OCI-LY3 (cell line): ENCODE results near the gene ZNF766.

Experiments
- EZH2phosphoT487 ChIP-seq: fragments of 200-600 bp; shearing (Covaris generic); IDR thresholded peaks from 2 replicates; pipeline ENCODE4 v1.6.1; 2018; ENCODE audit warnings: antibody characterized with exemption, mixed run types, low read depth
- TF ChIP-seq, protein P1 (sequence below): fragments of 200-600, 300-600 bp; sonication (generic); IDR thresholded peaks from 2 replicates; pipeline ENCODE4 v1.5.1; 2014; ENCODE audit warnings: antibody characterized with exemption, low read length, low read depth

DNA sequence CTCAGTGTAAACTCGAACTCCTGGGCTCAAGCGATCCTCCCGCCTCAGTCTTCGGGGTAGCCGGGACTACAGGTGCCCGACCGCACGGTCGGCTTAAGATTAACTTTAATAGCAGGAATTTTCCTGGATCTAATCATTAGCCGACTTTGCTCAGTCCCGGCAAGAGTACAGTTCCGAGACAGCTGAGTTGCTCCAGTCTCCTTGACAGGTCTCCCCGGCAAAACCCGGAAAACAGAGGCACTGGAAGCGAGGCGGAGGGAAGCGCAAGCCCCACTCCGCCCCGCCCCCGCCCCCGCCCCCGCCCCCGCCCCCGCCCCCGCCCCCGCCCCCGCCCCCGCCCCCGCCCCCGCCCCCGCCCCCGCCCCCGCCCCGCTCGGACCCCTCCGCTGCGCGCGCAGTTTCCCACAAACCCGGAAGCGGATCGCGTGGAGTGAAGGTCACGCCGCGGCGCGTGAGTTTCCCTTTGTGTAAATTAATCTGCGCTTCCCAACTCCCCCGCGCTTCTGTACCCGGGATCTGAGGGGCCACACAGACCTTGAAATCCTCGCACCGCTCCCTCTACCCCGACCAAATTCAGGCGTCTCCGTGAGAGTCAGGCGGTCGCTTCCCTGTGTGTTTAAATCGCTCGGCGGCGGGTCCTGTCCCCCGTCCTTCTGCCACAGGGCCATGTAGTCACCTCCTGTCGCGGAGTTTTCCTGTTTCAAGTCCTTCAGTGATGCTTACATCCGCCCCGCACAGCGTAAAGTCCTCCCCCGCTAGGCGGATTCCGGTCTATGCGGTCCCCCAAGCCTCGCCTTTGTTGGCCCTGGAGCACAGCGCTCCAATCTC lies 27.6 kb downstream of the ZNF766 start, which contains the start of gene ZNF480:
- TF ChIP-seq, protein P1, sequence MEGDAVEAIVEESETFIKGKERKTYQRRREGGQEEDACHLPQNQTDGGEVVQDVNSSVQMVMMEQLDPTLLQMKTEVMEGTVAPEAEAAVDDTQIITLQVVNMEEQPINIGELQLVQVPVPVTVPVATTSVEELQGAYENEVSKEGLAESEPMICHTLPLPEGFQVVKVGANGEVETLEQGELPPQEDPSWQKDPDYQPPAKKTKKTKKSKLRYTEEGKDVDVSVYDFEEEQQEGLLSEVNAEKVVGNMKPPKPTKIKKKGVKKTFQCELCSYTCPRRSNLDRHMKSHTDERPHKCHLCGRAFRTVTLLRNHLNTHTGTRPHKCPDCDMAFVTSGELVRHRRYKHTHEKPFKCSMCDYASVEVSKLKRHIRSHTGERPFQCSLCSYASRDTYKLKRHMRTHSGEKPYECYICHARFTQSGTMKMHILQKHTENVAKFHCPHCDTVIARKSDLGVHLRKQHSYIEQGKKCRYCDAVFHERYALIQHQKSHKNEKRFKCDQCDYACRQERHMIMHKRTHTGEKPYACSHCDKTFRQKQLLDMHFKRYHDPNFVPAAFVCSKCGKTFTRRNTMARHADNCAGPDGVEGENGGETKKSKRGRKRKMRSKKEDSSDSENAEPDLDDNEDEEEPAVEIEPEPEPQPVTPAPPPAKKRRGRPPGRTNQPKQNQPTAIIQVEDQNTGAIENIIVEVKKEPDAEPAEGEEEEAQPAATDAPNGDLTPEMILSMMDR, result no peak
- no peak for TF ChIP-seq EZH2phosphoT487
